Measurements from ENCODE around the gene ZNF549. TPM values are rescaled to one million over a fixed set of nuclear protein-coding genes. Genes with fewer than 3 reads are reported as not detected.

ZNF549 gene
- total and polyA plus RNA-seq, 5 donors from 2014 or later = 4.3 to 9.2 (median 7.0) TPM

DNA sequence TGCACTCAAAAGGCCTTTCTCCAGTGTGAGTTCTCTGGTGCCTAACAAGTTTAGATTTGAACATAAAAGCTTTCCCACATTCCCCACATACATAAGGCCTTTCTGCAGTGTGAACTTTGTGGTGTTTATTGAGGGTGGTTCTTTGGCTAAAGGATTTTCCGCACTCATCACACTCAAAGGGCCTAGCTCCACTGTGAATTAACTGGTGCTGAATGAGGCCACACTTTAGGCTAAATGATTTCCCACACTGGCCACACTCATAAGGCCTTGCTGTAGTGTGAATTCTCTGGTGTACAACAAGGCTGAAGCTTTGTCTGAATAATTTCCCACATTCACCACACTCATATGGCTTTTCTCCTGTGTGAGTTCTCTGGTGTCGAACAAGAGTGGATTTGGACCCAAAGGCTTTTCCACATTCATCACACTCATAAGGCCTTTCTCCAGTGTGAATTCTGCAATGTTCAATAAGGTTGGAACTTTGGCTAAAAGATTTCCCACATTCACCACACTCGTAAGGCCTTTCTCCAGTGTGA is 45.3 kb downstream of the ZNF549 start:
- no peaks in the 10 kb centered on the region for H3K4me1 ChIP-seq (ENCODE audit: control insufficient read depth, insufficient read depth, low read length, poor library complexity, severe bottlenecking)
- Mint-ChIP-seq H3K4me1 (peaks cover 0 to 13% (median 6%) of the 10 kb centered on the region in 4 donors), H3K4me3 (no peak overlapping the region), H3K27me3 (no peaks in the 10 kb centered on the region), H3K36me3 (peaks cover 53% of the 10 kb centered on the region), H3K27ac (no peak overlapping the region), H3K9me3 (peaks cover 0 to 86% (median 36%) of the 10 kb centered on the region in 7 donors)
- H3K4me3 ChIP-seq (ENCODE audit: low read depth, low read length) = peak overlapping the region; percentile 13
- DNase-seq = no peak
- no peak for ATAC-seq (ENCODE audit: low read depth in 2 of 2)
- no peaks in the 10 kb centered on the region for H3K27me3 ChIP-seq (ENCODE audit: control insufficient read depth, insufficient read depth, low read length)
- peaks cover 51% of the 10 kb centered on the region for H3K36me3 ChIP-seq (ENCODE audit: control insufficient read depth, insufficient read depth, low read length)
- H3K27ac ChIP-seq (ENCODE audit: insufficient read depth, low read length, poor library complexity, severe bottlenecking) = no peak overlapping the region
- peaks cover 84 to 99% of the 10 kb centered on the region in 2 experiments for H3K9me3 ChIP-seq (ENCODE audit: control insufficient read depth in 2 of 2, low read length in 2 of 2)

DNA sequence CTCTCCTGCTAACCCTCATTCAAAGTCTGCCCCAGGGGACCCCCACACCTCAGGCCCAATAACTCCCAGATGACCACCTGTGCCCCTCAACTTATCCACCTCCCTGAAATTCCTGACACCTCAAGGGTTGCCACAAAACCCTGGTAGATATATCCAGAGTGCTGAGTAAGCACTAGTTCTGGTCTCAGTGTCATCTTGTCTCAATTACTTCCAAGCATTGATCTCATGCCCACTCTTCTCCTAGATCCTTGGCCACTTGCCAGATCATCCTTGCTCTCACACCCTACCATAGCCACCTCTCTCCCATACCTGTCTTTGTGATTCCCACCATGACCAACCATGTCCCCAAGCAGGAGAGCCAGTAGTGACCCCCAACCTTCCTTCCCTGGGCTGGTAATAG is 49.5 kb downstream of the ZNF549 start:
- Mint-ChIP-seq H3K4me1 (peaks cover 5 to 29% (median 13%) of the 10 kb centered on the region in 4 donors), H3K4me3 (peak overlapping the region in 3 of 4 donors; percentile 12 to 54 (median 46)), H3K9me3 (peaks cover 0 to 69% (median 29%) of the 10 kb centered on the region in 7 donors), H3K27ac (no peak overlapping the region), H3K27me3 (no peaks in the 10 kb centered on the region), H3K36me3 (peaks cover 51% of the 10 kb centered on the region)
- H3K4me1 ChIP-seq (ENCODE audit: control insufficient read depth, insufficient read depth, low read length, poor library complexity, severe bottlenecking) = peaks cover 14% of the 10 kb centered on the region
- no peak overlapping the region for H3K4me3 ChIP-seq (ENCODE audit: low read depth, low read length)
- DNase-seq = no peak
- ATAC-seq (ENCODE audit: low read depth in 2 of 2) = no peak
- peaks cover 57 to 72% of the 10 kb centered on the region in 2 experiments for H3K9me3 ChIP-seq (ENCODE audit: control insufficient read depth in 2 of 2, low read length in 2 of 2)
- H3K27me3 ChIP-seq (ENCODE audit: control insufficient read depth, insufficient read depth, low read length) = no peaks in the 10 kb centered on the region
- peaks cover 51% of the 10 kb centered on the region for H3K36me3 ChIP-seq (ENCODE audit: control insufficient read depth, insufficient read depth, low read length)
- H3K27ac ChIP-seq (ENCODE audit: insufficient read depth, low read length, poor library complexity, severe bottlenecking) = no peak overlapping the region

GRCh38 chr19:57578487-57579205 is 51.5 kb downstream of the ZNF549 start, which contains the start of gene ZNF416:
ZNF416 (minus strand) TSS chr19:57578911; CDS start chr19:57578704, 207 bp downstream.
- Histone ChIP-seq H3K27ac (ENCODE audit: insufficient read depth, low read length, poor library complexity, severe bottlenecking) (peak within 1 kb of the TSS; percentile 76), H3K4me1 (ENCODE audit: control insufficient read depth, insufficient read depth, low read length, poor library complexity, severe bottlenecking) (peaks cover 18% of the 10 kb centered on the region), H3K4me3 (ENCODE audit: low read depth, low read length) (peak within 1 kb of the TSS; percentile 80), H3K36me3 (ENCODE audit: control insufficient read depth, insufficient read depth, low read length) (peaks cover 35% of the 10 kb centered on the region), H3K27me3 (ENCODE audit: control insufficient read depth, insufficient read depth, low read length) (no peaks in the 10 kb centered on the region), H3K9me3 (ENCODE audit: control insufficient read depth in 2 of 2, low read length in 2 of 2) (peaks cover 41 to 63% of the 10 kb centered on the region in 2 experiments)
- DNase-seq (peak; percentile 94 to 99 (median 97)), ATAC-seq (ENCODE audit: low read depth in 2 of 2) (peak; percentile 99)
- peak within 1 kb of the TSS; percentile 86 to 90 (median 88) for H3K4me3 Mint-ChIP-seq
- no peaks in the 10 kb centered on the region for H3K27me3 Mint-ChIP-seq
- peak within 1 kb of the TSS; percentile 76 to 86 (median 83) for H3K27ac Mint-ChIP-seq
- peaks cover 0 to 59% (median 30%) of the 10 kb centered on the region in 7 donors for H3K9me3 Mint-ChIP-seq
- peaks cover 5 to 35% (median 14%) of the 10 kb centered on the region in 4 donors for H3K4me1 Mint-ChIP-seq
- H3K36me3 Mint-ChIP-seq = peaks cover 41% of the 10 kb centered on the region

- Histone ChIP-seq H3K4me3 (ENCODE audit: low read depth, low read length) (no peak overlapping the region), H3K36me3 (ENCODE audit: control insufficient read depth, insufficient read depth, low read length) (peaks cover 11% of the 10 kb centered on the region), H3K9me3 (ENCODE audit: control insufficient read depth in 2 of 2, low read length in 2 of 2) (peaks cover 24 to 56% of the 10 kb centered on the region in 2 experiments), H3K27me3 (ENCODE audit: control insufficient read depth, insufficient read depth, low read length) (no peaks in the 10 kb centered on the region), H3K4me1 (ENCODE audit: control insufficient read depth, insufficient read depth, low read length, poor library complexity, severe bottlenecking) (peaks cover 22% of the 10 kb centered on the region), H3K27ac (ENCODE audit: insufficient read depth, low read length, poor library complexity, severe bottlenecking) (peak overlapping the region; percentile 52)
- peak overlapping the region in 2 of 4 donors; percentile 89 to 95 for H3K4me3 Mint-ChIP-seq
- H3K9me3 Mint-ChIP-seq = peaks cover 0 to 63% (median 16%) of the 10 kb centered on the region in 7 donors
- DNase-seq (no peak), ATAC-seq (ENCODE audit: low read depth in 2 of 2) (no peak)
- H3K4me1 Mint-ChIP-seq = peaks cover 10 to 38% (median 18%) of the 10 kb centered on the region in 4 donors
- H3K36me3 Mint-ChIP-seq = peaks cover 35% of the 10 kb centered on the region
- peak overlapping the region in 1 of 3 donors; percentile 38 for H3K27ac Mint-ChIP-seq
- no peaks in the 10 kb centered on the region for H3K27me3 Mint-ChIP-seq
Observed at GRCh38 chr19:57583104-57583520, 56.0 kb downstream of the ZNF549 start.

- H3K36me3 Mint-ChIP-seq = peaks cover 42% of the 10 kb centered on the region
- peak; percentile 90 for ATAC-seq (ENCODE audit: low read depth in 2 of 2)
- Histone ChIP-seq H3K4me1 (ENCODE audit: control insufficient read depth, insufficient read depth, low read length, poor library complexity, severe bottlenecking) (peaks cover 18% of the 10 kb centered on the region), H3K27ac (ENCODE audit: insufficient read depth, low read length, poor library complexity, severe bottlenecking) (peak within 1 kb of the TSS; percentile 52), H3K27me3 (ENCODE audit: control insufficient read depth, insufficient read depth, low read length) (no peaks in the 10 kb centered on the region), H3K36me3 (ENCODE audit: control insufficient read depth, insufficient read depth, low read length) (peaks cover 17% of the 10 kb centered on the region), H3K4me3 (ENCODE audit: low read depth, low read length) (peak within 1 kb of the TSS; percentile 57), H3K9me3 (ENCODE audit: control insufficient read depth in 2 of 2, low read length in 2 of 2) (peaks cover 30 to 63% of the 10 kb centered on the region in 2 experiments)
- H3K27ac Mint-ChIP-seq = peak within 1 kb of the TSS; percentile 79 to 94 (median 89)
- DNase-seq = peak; percentile 81 to 96 (median 88)
- no peaks in the 10 kb centered on the region for H3K27me3 Mint-ChIP-seq
- peaks cover 0 to 68% (median 19%) of the 10 kb centered on the region in 7 donors for H3K9me3 Mint-ChIP-seq
- H3K4me3 Mint-ChIP-seq = peak within 1 kb of the TSS; percentile 89 to 98 (median 95)
- H3K4me1 Mint-ChIP-seq = peaks cover 10 to 34% (median 18%) of the 10 kb centered on the region in 4 donors
Observed at GRCh38 chr19:57583521-57584416, 56.6 kb downstream of the ZNF549 start, which contains the start of gene ZIK1. ZIK1 (plus strand) TSS chr19:57584145; CDS start chr19:57584357, 212 bp downstream.

DNA sequence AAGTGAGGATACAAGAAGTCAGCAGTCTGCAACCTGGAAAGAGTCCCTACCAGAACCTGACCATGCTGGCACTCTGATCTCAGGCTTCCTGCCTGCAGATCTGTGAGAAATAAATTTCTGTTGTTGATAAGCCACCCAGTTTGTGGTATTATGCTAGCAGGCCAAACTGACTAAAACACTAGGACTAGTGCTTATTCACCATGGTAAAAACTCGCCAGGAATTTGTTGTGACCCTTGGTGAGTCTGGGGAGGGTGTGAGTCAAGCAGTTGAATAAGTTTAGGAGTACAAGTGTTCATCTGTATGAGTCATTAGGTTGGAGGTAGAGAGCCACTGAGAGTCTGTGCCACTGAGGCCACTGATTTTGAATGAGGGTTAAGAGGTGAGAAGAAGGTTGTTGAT is 60.4 kb downstream of the ZNF549 start:
- Histone ChIP-seq H3K9me3 (ENCODE audit: control insufficient read depth in 2 of 2, low read length in 2 of 2) (peaks cover 66 to 89% of the 10 kb centered on the region in 2 experiments), H3K27me3 (ENCODE audit: control insufficient read depth, insufficient read depth, low read length) (no peaks in the 10 kb centered on the region), H3K4me1 (ENCODE audit: control insufficient read depth, insufficient read depth, low read length, poor library complexity, severe bottlenecking) (peaks cover 13% of the 10 kb centered on the region), H3K4me3 (ENCODE audit: low read depth, low read length) (no peak overlapping the region), H3K36me3 (ENCODE audit: control insufficient read depth, insufficient read depth, low read length) (peaks cover 40% of the 10 kb centered on the region), H3K27ac (ENCODE audit: insufficient read depth, low read length, poor library complexity, severe bottlenecking) (no peak overlapping the region)
- Mint-ChIP-seq H3K4me3 (peak overlapping the region in 1 of 4 donors; percentile 29), H3K9me3 (peaks cover 0 to 88% (median 41%) of the 10 kb centered on the region in 7 donors), H3K4me1 (peaks cover 5 to 25% (median 15%) of the 10 kb centered on the region in 4 donors), H3K36me3 (peaks cover 61% of the 10 kb centered on the region), H3K27ac (no peak overlapping the region), H3K27me3 (no peaks in the 10 kb centered on the region)
- DNase-seq = no peak
- ATAC-seq (ENCODE audit: low read depth in 2 of 2) = no peak

- H3K9me3 Mint-ChIP-seq = peaks cover 6 to 40% (median 33%) of the 10 kb centered on the region in 7 donors
- no peaks in the 10 kb centered on the region for H3K27me3 Mint-ChIP-seq
- Histone ChIP-seq H3K4me3 (ENCODE audit: low read depth, low read length) (peak overlapping the region; percentile 73), H3K9me3 (ENCODE audit: control insufficient read depth in 2 of 2, low read length in 2 of 2) (peaks cover 26 to 45% of the 10 kb centered on the region in 2 experiments), H3K4me1 (ENCODE audit: control insufficient read depth, insufficient read depth, low read length, poor library complexity, severe bottlenecking) (peaks cover 13% of the 10 kb centered on the region), H3K27me3 (ENCODE audit: control insufficient read depth, insufficient read depth, low read length) (no peaks in the 10 kb centered on the region), H3K27ac (ENCODE audit: insufficient read depth, low read length, poor library complexity, severe bottlenecking) (no peak overlapping the region), H3K36me3 (ENCODE audit: control insufficient read depth, insufficient read depth, low read length) (peaks cover 20% of the 10 kb centered on the region)
- no peak for ATAC-seq (ENCODE audit: low read depth in 2 of 2)
- H3K27ac Mint-ChIP-seq = peak overlapping the region; percentile 15 to 84 (median 59)
- H3K4me3 Mint-ChIP-seq = peak overlapping the region; percentile 58 to 90 (median 89)
- peaks cover 34% of the 10 kb centered on the region for H3K36me3 Mint-ChIP-seq
- DNase-seq = no peak
- peaks cover 8 to 31% (median 13%) of the 10 kb centered on the region in 4 donors for H3K4me1 Mint-ChIP-seq
Observed at GRCh38 chr19:57599377-57599760, 72.2 kb downstream of the ZNF549 start.
